HepG2 (cell line): ENCODE results near the gene CYB5D1. TPM values are rescaled to one million over a fixed set of nuclear protein-coding genes. Genes with fewer than 3 reads are reported as not detected.

Experiments
- ARID3A ChIP-seq: IDR thresholded peaks from 2 replicates; pipeline ENCODE4 v1.6.1; 2012; ENCODE audit warnings: low read depth, low read length, improper control_type of control experiment
- ATM ChIP-seq: fragments of 450-650 bp; IDR thresholded peaks from 2 replicates; pipeline ENCODE4 v1.7.1; 2017; ENCODE audit warnings: mild to moderate bottlenecking, borderline replicate concordance
- E2F5 ChIP-seq: sonication (generic); formaldehyde crosslinking; conservative IDR thresholded peaks from 2 replicates; pipeline ENCODE4 v1.4.0; 2020; ENCODE audit warnings: missing genetic modification reagents
- KAT7 ChIP-seq: IDR thresholded peaks from 2 replicates; pipeline ENCODE4 v1.6.1; 2018; ENCODE audit warnings: borderline replicate concordance, missing compliant biosample characterization
- NCOA5 ChIP-seq: sonication (generic); formaldehyde crosslinking; IDR thresholded peaks from 2 replicates; pipeline ENCODE4 v1.4.0; 2020; ENCODE audit warnings: missing genetic modification reagents
- PHF5A ChIP-seq: IDR thresholded peaks from one replicate; pipeline ENCODE4 v1.6.1; 2018; ENCODE audit warnings: low read depth, missing genetic modification reagents; ENCODE audit not compliant: unreplicated experiment
- REPIN1 ChIP-seq: sonication (generic); formaldehyde crosslinking; IDR thresholded peaks from 2 replicates; pipeline ENCODE4 v1.8.0; 2022; ENCODE audit warnings: missing genetic modification reagents, low read depth, mild to moderate bottlenecking, borderline replicate concordance
- SIX1 ChIP-seq: sonication (generic); formaldehyde crosslinking; IDR thresholded peaks from 2 replicates; pipeline ENCODE4 v1.4.0; 2020; ENCODE audit warnings: missing genetic modification reagents, borderline replicate concordance
- SKIL ChIP-seq: sonication (generic); formaldehyde crosslinking; IDR thresholded peaks from 2 replicates; pipeline ENCODE4 v1.8.0; 2022; ENCODE audit warnings: missing genetic modification reagents, mild to moderate bottlenecking, moderate library complexity, borderline replicate concordance
- STAT6 ChIP-seq: sonication (generic); formaldehyde crosslinking; IDR thresholded peaks from 2 replicates; pipeline ENCODE4 v1.4.0; 2020; ENCODE audit warnings: missing genetic modification reagents, mild to moderate bottlenecking, borderline replicate concordance
- ZNF138 ChIP-seq: sonication (generic); formaldehyde crosslinking; IDR thresholded peaks from 2 replicates; pipeline ENCODE4 v1.5.0; 2020; ENCODE audit warnings: mild to moderate bottlenecking, low read depth, missing genetic modification reagents
- ZNF18 ChIP-seq: sonication (generic); formaldehyde crosslinking; IDR thresholded peaks from 2 replicates; pipeline ENCODE4 v1.8.0; 2022; ENCODE audit warnings: mild to moderate bottlenecking, missing genetic modification reagents; ENCODE audit not compliant: insufficient replicate concordance
- ZNF224 ChIP-seq: sonication (generic); formaldehyde crosslinking; IDR thresholded peaks from 2 replicates; pipeline ENCODE4 v1.5.0; 2020; ENCODE audit warnings: mild to moderate bottlenecking, missing genetic modification reagents
- ZNF251 ChIP-seq: sonication (generic); formaldehyde crosslinking; IDR thresholded peaks from 2 replicates; pipeline ENCODE4 v1.9.0; 2021; ENCODE audit warnings: mild to moderate bottlenecking, missing genetic modification reagents
- ZNF546 ChIP-seq: sonication (generic); formaldehyde crosslinking; conservative IDR thresholded peaks from 2 replicates; pipeline ENCODE4 v1.8.1; 2023; ENCODE audit warnings: mild to moderate bottlenecking, missing genetic modification reagents
- ZNF547 ChIP-seq: sonication (generic); formaldehyde crosslinking; IDR thresholded peaks from 2 replicates; pipeline ENCODE4 v1.5.1; 2020; ENCODE audit warnings: mild to moderate bottlenecking, missing genetic modification reagents
- ZNF691 ChIP-seq: sonication (generic); formaldehyde crosslinking; IDR thresholded peaks from 2 replicates; pipeline ENCODE4 v1.4.0; 2020; ENCODE audit warnings: missing genetic modification reagents, low read depth, mild to moderate bottlenecking, borderline replicate concordance
- ZNF7 ChIP-seq: IDR thresholded peaks from 2 replicates; pipeline ENCODE4 v1.6.1; 2016; ENCODE audit warnings: missing biosample characterization, missing genetic modification reagents
- ZNF850 ChIP-seq: sonication (generic); formaldehyde crosslinking; conservative IDR thresholded peaks from 2 replicates; pipeline ENCODE4 v1.9.0; 2021; ENCODE audit warnings: mild to moderate bottlenecking, missing genetic modification reagents
- polyA plus RNA-seq, 8 experiments: library from polyadenylated mRNA; depleted of rRNA in 3 of 8; stranded (reverse) in 7 of 8; unstranded in 1 of 8; fragments of >200 nt; fragmentation: Illumina TruSeq in 4 of 8; extraction: Trizol in 4 of 8; gene quantifications; 2 replicates each; pipeline versions ENCODE4 v1.2.1 to v1.2.3, GENCODE V29; 2011 to 2016; ENCODE audit warnings: low read depth in 4 of 8, missing spikeins in 1 of 8, mixed read lengths in 1 of 8; ENCODE audit not compliant: insufficient read depth in 1 of 8
- total RNA-seq, 5 experiments: library from RNA; depleted of rRNA; stranded (reverse); fragments of >200 nt; fragmentation: Illumina TruSeq; extraction: Trizol; gene quantifications; 2 replicates each; pipeline ENCODE4 v1.2.3, GENCODE V29; 2016; ENCODE audit warnings: low read depth in 1 of 5

Gene CYB5D1
- total and polyA plus RNA-seq, 2 of the 13 experiments (the other 11 are each of a cell fraction or from before 2014, with no cell fraction given) = 8.9 to 17.0 TPM

GRCh38 chr17:7857713-7858521 is at the start of gene CYB5D1 (continued):
- TF ChIP-seq ZNF691 (CRISPR knock-in tag) (no peak), ZNF18 (CRISPR knock-in tag) (no peak), ZNF138 (CRISPR knock-in tag) (no peak), ZNF7 (no peak), REPIN1 (no peak), ZNF224 (CRISPR knock-in tag) (no peak), ZNF850 (CRISPR knock-in tag) (no peak), ZNF251 (CRISPR knock-in tag) (no peak), SKIL (CRISPR knock-in tag) (no peak), ATM (no peak), STAT6 (peak; percentile 74; the same call in 1 of the 2 replicates), ZNF547 (no peak), KAT7 (CRISPR knock-in tag) (no peak), ZNF546 (CRISPR knock-in tag) (no peak), E2F5 (CRISPR knock-in tag) (no peak), PHF5A (no peak), SIX1 (CRISPR knock-in tag) (no peak), NCOA5 (no peak), ARID3A (0 out of 2 replicates have a peak, but pooled peaks have one; percentile 53)
